ENCODE measurements around the gene TP53BP2.
"Not testable (repeated sequence)": the region's sequence is repeated elsewhere in the genome, so short reads cannot be mapped to it uniquely, and the experiment has no call there.

The TP53BP2 gene

DNA sequence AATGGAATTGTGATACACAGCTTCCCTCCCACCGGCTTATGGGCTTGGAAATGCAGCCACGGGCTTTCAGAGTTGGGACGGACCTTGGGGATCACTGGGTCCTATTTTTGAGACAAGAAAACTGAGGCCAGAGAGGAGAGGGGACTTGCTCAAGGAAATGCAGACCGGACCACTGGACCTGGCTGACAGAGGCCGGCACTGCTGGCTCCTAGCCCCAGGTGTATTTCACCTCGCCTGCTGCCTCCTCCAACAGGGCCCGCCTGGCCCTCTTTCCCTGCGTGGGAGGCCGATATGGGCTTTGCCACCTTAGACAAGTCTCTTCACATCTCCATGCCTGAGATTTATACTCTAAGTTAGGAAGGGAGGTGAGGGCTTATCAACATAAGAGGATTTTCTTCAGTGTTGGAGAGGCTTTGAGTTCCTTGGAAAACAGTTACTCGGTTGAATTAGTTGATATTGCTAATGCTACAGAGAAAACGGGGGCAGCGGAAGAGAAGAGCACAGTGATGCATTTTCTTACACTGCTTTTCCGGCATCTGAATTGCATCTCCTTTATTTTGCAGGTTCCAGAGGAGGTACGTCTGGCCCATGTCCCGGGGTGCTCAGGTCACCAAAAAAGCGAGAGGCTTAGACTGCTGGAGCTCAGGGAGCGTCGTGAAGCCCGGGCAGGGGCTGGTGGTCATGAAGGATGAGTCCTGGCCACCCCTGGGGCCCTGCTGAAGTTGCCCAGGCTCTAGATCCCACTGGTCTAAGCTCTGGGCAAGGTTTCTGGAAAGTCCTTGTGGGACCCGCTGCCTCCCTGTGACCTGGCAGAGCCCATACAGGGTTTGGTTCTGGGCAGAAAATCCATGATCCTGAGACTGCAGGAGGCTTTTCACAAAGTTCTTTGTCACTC is 88.7 kb downstream of the TP53BP2 start:
- DNase-seq = no peak

DNA sequence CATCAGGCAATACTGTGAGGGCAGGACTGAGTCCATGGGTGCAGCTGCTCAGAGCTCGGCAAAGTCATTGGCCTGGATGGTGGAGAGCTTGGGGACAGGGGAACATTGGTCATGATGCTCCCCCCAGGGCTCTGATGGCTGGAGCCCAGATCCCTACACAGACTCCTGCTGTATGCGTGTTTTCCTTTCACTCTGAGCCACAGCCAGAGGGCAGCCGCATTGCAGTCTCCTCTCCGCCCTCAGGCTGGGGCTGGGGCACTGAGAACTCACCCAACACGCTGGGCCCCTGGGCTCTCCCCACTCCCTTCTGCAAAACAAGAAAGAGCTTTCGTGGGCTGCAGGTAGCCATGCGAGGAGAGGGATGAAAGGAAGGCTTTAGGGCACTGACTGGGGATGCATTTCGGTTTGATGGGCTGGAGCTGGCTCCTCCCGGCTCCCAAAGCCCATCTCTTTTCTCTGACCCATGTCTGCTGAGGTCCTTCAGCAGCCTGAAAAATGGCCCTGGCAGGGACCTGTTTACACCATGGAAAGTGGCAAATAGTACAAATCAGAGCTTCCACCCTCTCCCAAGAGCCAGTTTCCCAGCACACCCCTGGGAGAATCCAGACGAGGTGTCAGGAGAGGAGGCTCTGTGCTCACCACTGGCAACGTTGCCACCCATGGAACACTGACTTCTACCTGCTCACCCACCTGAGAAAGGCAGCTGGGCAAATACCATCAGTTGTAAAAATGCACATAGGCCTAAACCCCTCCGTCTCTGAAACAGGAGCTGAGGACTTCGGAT is 89.6 kb downstream of the TP53BP2 start:
- no peak for DNase-seq

DNA sequence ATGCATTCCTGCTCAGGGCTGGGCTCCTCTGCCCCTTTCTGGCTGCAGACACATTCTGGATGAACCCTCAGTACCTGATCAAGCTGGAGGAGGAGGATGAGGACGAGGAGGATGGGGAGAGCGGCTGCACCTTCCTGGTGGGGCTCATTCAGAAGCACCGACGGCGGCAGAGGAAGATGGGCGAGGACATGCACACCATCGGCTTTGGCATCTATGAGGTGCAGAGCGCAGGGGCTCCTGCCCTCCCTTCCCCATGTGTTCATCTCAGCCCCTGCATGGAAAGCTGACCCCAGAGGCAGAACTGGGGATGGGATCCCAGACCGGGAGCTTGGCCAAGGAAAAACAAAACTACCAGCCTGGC is 90.3 kb downstream of the TP53BP2 start:
- no peak for DNase-seq

DNA sequence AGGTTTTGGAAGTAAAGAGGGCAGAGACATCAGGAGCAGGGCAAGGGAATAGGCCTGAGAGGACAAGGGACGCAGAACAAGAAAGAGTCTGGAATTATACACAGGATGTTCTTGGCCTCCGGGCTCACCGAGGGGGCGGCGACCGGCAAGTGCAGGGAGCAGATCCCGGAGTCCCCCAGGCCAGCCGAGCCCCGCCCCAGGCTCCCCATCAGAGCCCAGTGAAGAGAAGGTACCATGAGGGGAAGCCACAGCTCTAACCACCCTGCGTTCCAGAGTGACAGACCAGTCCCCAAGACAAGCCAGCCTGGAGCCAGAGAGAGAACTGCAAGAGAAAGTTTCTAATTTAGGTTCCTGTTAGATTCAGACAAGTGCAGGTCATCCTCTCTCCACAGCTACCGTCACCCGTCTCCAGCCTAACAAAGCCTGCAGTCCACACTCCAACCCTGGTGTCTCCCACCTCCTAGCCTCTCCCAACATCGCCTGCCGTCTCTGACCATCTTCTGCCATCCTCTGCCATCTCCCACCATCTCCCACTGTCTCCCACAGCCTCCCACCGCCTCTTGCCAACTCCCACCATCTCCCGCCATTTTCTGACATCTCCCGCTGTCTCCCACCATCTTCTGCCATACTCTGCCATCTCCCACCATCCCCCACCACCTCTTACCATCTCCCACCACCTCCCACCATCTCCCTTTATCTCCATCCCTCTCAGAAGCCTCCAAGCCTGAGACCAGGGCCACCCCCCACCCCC is 90.9 kb downstream of the TP53BP2 start:
- DNase-seq = no peak

DNA sequence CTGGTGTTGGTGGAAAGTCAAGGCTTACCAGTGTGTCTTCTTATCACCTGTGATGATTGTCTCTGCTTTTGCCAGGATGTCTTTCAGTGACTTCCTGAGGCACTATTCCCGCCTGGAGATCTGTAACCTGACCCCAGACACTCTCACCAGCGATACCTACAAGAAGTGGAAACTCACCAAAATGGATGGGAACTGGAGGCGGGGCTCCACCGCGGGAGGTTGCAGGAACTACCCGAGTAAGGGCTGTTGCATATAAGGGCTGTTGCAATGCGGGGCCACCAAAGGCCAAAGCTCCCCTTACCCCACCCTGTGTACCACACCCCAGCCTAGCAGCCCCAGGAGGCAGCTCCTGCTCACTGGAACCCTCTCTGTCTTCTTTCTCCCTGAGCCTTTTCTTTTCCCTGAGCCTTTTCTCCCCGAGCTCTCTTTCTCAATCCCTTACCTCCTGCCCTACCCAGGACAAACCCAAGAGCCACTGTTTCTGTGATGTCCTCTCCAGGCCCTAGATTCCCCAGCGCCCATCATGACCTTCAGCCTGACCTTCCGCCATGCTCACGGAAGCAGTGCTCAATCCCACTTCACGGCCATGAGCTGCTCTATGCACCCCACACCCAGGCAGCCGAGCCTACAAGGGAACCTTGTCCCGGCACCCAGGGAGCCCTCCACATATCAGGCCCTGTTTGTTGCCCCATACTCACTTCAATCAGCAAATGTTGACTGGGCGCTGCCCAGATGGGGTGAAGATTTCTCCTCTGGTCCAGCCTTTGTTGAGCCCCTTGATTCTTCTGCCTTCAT is 92.8 kb downstream of the TP53BP2 start:
- no peak for DNase-seq

DNA sequence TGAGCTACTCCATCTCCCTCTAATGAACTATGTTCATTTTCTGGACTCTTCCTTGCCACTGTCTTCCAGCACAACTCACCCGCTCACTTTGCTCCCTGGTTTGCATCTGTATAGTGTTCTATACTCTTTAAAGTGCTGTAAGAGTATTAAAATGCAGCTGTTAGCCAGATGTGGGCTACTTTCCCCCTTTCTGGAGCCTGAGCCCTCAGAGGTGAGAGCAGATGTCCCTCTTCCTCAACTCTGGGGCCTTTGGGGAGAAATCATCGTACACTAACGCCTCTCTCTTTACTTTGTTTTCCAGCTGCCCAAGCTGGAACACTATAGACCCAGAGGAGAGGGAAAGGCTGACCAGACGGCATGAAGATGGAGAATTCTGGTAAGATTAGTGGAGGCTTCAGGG is 94.1 kb downstream of the TP53BP2 start:
- no peak for DNase-seq

DNA sequence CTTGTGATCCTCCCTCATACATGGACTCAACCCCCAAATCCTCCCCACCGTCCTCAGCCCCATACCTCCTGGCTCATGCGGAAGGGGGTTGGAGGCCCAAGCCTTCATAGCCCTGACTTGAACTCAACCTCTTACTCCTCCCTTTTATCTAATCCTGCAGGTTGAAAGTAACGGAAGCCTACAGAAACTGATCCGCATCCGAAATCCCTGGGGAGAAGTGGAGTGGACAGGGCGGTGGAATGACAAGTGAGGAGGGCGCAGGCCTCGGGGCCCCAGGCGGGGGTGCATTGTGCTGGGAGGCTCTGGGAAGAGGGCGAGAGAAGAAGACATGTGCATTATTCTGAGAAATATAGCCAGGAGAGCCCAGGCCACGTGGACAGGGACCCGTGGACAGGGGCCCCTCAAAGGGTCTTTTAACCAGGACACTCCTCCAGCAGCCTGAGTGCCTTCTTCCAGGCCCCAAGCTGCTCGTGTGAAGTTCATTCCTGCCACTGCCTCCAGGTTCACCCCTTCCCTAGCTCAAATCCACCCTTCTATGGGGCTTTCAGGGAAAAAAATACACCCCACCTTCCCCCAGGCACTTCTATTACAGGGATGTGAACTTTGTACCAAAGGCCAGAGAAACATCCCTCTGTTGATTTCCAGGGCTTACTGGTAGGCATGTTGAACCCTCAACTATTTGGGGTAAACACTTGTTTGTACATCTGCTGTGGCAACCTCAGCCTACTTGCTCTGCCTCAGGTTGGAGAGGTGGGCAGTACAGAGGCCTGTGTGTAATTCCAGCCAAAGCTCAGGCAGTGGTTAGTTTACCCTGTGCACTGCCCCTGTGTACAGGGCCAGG is 94.8 kb downstream of the TP53BP2 start:
- no peak for DNase-seq

DNA sequence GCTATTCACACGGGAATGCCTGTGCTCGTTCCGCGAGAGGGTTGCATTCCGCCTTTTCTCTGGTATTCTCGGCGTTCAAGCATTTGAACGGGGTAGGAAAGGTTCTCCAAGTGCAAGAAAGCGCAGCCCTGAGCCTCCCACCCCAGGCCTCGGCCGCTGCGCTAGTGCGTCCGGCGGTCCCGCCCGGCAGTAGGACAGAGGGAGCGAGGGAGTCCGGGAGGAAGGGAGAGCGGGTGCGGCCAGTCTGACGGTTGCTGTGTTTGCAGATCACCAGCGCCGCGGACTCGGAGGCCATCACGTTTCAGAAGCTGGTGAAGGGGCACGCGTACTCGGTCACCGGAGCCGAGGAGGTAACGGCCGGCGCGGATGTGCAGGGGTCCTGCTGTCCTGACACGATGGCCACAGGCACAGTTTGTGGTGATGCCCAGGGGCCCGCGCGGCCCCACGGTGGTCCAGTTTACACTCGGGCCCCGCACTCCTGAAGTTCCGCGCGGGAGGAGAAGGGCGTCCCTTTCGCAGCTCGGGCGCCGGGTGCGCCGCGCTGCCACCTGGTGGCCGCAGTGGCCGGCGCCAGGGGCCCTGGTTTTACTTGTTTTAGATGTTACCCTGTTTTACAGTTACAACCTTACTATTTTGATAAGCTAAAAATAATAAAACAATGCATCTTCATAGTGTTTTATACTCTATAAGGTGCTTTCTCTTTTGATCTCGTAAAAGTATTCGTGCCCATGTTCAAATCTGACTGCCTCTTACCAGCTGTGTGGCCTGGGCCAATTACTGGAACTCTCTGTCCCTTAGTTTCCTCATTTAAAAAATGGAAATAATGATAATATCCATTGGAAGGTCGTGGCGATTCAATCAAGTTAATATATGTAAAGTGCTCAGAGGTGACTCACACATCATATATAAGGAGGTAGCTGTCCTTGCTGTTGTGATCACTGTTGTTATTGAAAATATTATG is 96.7 kb downstream of the TP53BP2 start:
- DNase-seq = peak; percentile 65

DNA sequence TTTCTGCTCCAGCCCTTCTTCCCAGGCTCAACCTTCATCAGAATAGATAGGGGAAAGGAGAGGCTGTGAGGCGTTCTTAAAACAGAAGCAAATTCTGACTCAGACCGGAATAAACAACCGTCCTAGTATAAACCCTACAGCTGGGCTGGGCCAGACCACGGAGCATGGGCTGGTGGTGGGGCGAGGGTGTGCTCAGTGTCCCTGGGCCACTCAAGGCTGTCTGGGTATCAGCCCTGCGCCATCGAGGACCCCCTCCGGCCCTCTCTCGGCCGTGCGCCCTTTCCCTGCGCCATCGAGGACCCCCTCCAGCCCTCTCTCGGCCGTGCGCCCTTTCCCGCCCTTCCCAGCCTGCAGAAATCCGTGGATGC is 97.4 kb downstream of the TP53BP2 start:
- DNase-seq = peak; percentile 4

DNA sequence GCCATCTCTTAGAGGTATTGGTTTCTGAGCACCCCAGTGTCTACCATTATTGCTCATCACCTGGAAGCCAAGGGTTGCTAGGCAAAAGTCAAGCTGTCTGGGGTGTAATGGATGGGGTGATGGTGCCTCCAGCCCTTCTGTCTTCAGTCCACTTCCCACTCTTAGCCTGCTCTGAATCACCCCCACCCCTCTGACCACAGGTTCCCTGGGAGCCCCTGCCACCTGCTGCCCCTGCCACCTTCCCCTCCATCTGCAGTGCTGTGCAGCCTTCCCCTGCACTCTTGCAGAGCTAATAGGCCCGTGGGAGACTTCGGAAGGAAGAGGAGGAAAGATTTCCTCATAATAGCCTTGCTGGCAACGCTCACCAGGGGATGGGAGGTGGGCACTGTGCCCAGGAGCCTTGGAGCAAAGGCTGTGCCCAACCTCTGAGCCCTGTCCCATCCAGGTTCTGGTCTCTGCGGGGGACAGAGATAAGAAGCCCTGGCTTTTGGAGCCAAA is 97.9 kb downstream of the TP53BP2 start:
- no peak for DNase-seq

DNA sequence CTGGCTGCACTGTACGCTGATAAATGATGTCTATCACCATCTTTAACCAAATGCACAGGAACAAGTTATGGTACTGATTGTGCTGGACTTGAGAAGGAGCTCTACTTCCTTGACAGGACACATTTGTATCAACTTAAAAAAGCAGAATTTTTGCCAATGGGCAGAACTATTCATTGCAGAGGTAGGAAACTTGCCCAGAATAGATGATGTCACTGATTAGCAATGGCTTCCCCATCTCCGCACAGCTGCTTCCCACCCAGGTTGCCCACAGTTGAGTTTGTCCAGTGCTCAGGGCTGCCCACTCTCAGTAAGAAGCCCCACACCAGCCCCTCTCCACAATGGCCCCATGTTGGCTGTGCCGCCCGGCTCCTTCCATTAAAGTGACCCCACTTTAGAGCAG is 100.0 kb downstream of the TP53BP2 start:
- DNase-seq = no peak

DNA sequence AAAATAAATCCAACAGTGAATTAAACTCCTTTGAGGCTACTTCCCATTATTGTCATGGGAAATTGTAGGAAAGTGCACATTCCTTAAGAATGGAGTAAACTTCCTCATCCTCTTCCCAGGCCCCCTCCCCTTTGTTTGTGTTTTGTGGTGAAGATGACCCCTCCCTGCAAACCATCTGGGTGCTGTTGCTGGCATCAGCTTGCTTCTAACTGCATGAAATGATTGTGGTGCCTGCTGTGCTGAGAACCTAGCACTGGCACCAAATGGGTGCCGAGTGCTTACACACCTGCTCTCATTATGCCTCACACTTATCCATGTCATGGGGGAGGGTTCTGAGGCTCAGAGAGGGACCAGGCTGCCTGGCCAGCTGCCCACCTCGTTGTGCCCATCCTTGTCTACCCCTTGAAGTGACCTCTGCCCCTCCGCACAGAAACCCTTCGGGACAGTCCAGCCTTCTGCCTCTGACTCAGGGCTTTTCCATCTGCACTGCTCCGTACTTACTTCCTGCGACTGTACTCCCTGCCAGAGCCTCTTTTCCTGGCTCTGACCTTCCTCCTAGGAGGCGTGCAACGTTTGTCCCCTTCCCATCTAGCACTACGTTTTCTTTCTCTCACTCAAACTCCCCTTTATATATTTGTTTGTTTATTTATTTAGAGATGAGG is 102.8 kb downstream of the TP53BP2 start:
- DNase-seq = no peak

DNA sequence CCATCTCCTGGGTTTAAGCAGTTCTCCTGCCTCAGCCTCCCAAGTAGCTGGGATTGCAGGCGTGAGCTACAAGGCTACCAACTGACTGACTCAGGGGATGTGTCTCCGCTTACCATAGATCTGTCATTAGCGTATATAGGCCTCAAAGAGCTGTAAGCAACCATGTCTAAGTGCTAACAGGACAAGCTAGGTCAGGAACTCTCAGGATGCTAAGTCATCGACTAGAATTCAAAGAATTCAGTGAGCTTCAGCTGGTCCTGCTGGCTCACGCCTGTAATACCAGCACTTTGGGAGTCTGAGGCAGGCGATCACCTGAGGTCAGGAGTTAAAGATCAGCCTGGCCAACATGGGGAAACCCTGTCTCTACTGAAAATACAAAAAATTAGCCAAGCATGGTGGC is 103.9 kb downstream of the TP53BP2 start:
- DNase-seq = no peak

DNA sequence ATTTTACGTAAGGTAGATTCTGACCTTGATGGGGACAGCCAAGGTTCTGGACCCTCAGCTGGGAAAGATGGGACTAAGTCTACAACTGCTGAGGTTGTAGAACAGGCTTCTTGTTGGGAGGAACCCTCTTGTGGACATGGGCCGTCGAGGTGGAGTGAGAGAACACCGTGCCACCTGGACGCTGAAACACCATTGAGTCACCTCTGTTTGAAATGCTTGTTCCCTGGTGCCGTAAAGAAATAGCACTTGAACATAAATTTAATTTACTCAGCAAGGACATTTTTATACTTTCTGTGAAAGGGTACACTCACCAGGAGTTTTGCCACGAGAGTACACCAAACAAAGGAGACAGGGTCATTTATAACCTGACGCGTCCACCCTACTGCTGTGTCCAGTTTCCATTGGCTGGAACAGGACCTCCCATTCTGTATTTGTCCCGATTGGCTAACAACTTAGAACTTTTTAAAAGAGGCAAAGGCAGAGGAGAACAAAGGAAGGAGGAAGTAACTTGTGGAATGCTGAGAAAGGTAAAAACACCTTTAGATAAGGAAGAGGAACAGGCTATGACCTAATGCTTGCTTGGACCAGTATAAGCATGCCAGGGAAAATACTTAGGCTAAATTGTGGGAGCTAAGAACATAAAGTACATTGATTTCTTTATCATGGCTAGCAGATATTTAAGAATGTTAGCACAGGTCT is 105.6 kb downstream of the TP53BP2 start:
- not testable (repeated sequence) for DNase-seq

DNA sequence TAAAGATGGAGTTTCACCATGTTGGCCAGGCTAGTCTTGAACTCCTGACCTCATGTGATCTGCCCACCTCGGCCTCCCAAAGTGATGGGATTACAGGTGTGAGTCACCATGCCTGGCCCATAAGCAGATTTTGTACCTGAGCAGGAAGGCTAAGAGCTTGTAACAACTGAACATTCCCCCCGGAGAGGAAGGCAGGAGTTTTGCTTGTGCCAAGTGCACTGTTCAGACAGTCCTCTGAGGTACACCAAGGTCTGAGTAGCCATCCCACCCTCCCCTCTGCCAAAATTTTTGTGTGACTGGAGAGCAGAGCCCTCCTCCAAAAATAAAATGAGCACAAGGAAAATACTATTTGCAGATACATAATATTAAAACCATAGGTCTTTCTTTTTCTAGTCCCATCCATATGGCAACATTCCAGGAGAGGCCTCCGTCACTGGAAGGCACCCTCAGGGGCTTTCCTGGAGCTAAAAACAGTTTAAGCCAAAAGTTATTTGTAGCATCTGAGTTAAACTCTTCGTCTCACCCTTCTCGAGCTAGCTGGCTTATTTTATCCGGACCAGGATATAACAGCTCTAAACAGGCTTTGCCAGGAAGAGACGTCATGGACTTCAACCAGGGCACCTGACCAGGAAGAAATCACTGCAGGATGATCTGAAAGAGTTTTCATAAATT is 106.2 kb downstream of the TP53BP2 start:
- DNase-seq = no peak

DNA sequence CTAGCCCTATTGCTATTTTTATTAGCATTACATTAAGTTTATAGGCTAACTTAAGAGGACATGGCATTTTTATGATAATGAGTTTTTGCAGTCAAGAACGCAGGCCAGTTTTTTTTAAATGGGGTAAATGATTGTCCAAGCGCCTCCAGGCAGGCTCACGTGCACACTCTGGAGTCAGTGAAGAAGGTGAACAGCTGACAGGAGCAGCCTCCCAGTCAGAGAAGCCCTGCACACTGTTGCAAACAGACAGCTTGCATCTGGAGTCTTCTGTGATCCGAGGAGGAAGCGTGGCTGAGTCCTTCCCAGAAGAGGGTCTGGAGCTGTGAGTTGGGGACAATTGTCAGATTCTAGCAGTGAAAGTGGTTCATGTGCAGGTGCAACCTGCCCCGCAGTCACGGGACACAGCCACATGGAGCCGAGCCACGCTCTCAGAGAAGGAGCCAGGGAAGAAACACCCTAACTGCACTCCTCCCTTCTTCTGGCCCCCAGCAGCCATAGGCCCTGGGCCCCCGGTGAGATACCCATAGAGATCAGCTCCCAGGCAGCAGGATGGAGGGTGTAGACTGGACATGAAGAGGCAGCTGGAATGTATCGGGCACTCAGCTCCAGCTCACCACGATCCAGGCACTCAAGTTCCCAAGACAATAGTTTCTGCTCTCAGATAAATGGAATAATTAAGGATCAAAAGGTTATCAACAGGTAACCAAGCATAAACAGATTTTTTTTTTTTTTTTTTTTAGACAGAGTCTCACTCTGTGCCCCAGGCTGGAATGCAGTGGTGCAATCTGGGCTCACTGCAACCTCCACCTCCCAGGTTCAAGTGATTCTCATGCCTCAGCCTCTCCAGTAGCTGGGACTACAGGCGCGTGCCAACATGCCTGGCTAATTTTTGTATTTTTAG is 107.0 kb downstream of the TP53BP2 start:
- no peak for DNase-seq

DNA sequence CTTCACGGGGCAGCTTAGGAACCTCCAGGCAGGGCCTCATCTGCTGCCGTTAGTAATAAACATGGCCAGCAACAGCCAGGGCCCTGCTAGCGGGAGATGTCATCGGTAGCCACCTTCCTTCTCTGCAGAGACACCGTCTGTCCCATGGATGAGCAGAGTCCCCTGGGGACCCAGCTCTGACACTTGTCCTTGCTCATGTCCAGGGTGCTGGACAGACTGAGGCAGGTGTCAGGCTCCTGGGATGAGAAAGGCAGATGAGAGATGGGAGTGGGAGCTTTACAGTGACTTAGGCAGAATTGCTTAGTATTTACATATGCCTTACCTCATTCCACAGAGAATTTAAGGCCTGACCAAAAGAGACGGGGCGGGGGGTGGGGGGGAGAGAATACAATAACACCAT is 108.4 kb downstream of the TP53BP2 start:
- no peak for DNase-seq
